Heart left ventricle (tissue), 16 donors: Measurements from ENCODE around the gene C2CD3. TPM values are rescaled to one million over a fixed set of nuclear protein-coding genes. Genes with fewer than 3 reads are reported as not detected.

Source experiments
- ATAC-seq, 4 donors: fragments of 200-7000 bp; cut with Tn5 transposase; one replicate each; pipeline ENCODE4 v1.9.1; 2020 to 2022; ENCODE audit warnings: moderate library complexity in 4 of 4, mild to moderate bottlenecking in 3 of 4, moderate number of reproducible peaks in 1 of 4
- DNase-seq, 5 donors: peaks; one replicate each; pipeline ENCODE4 v3.0.0-alpha.2; 2020
- H3K27ac ChIP-seq, 12 donors: fragments of 200-600 bp; sonication (generic) in 4 of 12; one replicate each; pipeline versions ENCODE4 v1.5.0 to v1.8.0; 2016 to 2022; ENCODE audit warnings: mild to moderate bottlenecking in 2 of 12
- H3K27me3 ChIP-seq, 9 donors: fragments of 200-600 bp; sonication (generic) in 2 of 9; one replicate each; pipeline versions ENCODE4 v1.5.1 to v1.8.0; 2016 to 2022; ENCODE audit warnings: mild to moderate bottlenecking in 3 of 9
- H3K36me3 ChIP-seq, 9 donors: fragments of 200-600 bp; sonication (generic) in 2 of 9; one replicate each; pipeline versions ENCODE4 v1.5.0 to v1.8.0; 2018 to 2022; ENCODE audit warnings: mild to moderate bottlenecking in 2 of 9
- H3K4me1 ChIP-seq, 12 donors: fragments of 200-600 bp; sonication (generic) in 4 of 12; one replicate each; pipeline versions ENCODE4 v1.5.0 to v1.8.0; 2016 to 2022; ENCODE audit warnings: mild to moderate bottlenecking in 3 of 12
- H3K4me3 ChIP-seq, 12 donors: fragments of 200-600 bp; sonication (generic) in 4 of 12; one replicate each; pipeline versions ENCODE4 v1.5.0 to v1.8.0; 2017 to 2022; ENCODE audit warnings: mild to moderate bottlenecking in 9 of 12, moderate library complexity in 4 of 12
- H3K9me3 ChIP-seq, 12 donors: fragments of 200-600 bp; sonication (generic) in 4 of 12; one replicate each; pipeline versions ENCODE4 v1.5.0 to v1.8.0; 2016 to 2022; ENCODE audit warnings: mild to moderate bottlenecking in 1 of 12
- POLR2A ChIP-seq, 2 donors: fragments of 450-650 bp; IDR thresholded peaks; one replicate each; pipeline ENCODE4 v1.6.1; 2017; ENCODE audit warnings: antibody characterized with exemption in 2 of 2, mild to moderate bottlenecking in 2 of 2, moderate library complexity in 2 of 2
- WGBS, 4 donors: extraction: QIAGEN DNeasy Blood & Tissue Kit in 2 of 4; methylation state at CpG; one replicate each; pipeline versions ENCODE4 v1.1.5 to v1.1.7; 2013 to 2018; 5-methylcytosine and 5-hydroxymethylcytosine counted together
- intact Hi-C, 10 donors: fragments of 100-400 bp; cut with DNase I; formaldehyde crosslinking; loops; one replicate each; pipeline versions ENCODE4 v1.11.1 to v1.14.2; 2022
- polyA plus RNA-seq, 2 donors: library from polyadenylated mRNA; stranded (reverse); fragments of 200-250 nt; gene quantifications; one replicate each; pipeline ENCODE4 v1.2.3, GENCODE V29; 2013
- total RNA-seq, 9 donors: library from RNA; depleted of rRNA in 2 of 9; stranded (reverse); fragments of >200 nt in 2 of 9; fragmentation: NEBNext Ultra II Directional in 3 of 9; extraction: Animal tissue kit (Norgen Biotek cat#: 25700) in 3 of 9; gene quantifications; one replicate each; pipeline versions ENCODE4 v1.1.0 to v1.2.4, GENCODE V29; 2016 to 2023
- TF ChIP-seq, protein P1 (sequence below), 12 donors: fragments of 200-600 bp; sonication (generic) in 4 of 12; IDR thresholded peaks; one replicate each; pipeline versions ENCODE4 v1.5.0 to v1.8.0; 2018 to 2022; ENCODE audit warnings: antibody characterized with exemption in 12 of 12, mild to moderate bottlenecking in 5 of 12
- donor health status: ischemic (EF 13 %, LVEDD 7.1; RV severe dilation, severe dysfunction).
- donor health status: healthy with polysubstance abuse.
- donor health status: DM: no; HTN: yes; CAD: no.
- donor health status: DM: no; HTN: no; CAD: no.
- donor health status: ischemic (EF 25% LVEDD 6.9; RV normal size, moderate dysfunction).
- donor health status: ischemic (EF 25% LVEDD 5.7; RV mildly dilated, moderate dysfunction).
- donor health status: healthy.
- donor health status: DM: yes; HTN: yes; CAD: no.
- donor health status: ischemic (EF 35%, LVEDD 5.7; RV mildly dilated, moderate dysfunction).
- donor health status: nonischemic (EF 11% LVEDD 7.7; RV severe dilation, severe dysfunction).
- donor health status: DM: yes; HTN: yes; CAD: no.
- donor health status: PGD.
- donor health status: ischemic (EF 29% LVEDD 5.4; RV normal size, mild dysfunction).
- donor health status: nonischemic (EF 23%, LVEDD 6.1; RV moderate dilation, normal function).

The C2CD3 gene
- total and polyA plus RNA-seq, 11 donors = 6.5 to 18.7 (median 12.5) TPM

GRCh38 chr11:74030723-74031676 lies 139.8 kb downstream of the C2CD3 start:
- Histone ChIP-seq H3K36me3 (peaks cover 0 to 85% (median 56%) of the 10 kb centered on the region in 9 donors), H3K9me3 (no peaks in the 10 kb centered on the region), H3K4me1 (peaks cover 0 to 15% (median 0%) of the 10 kb centered on the region in 12 donors), H3K4me3 (no peak overlapping the region), H3K27me3 (no peaks in the 10 kb centered on the region), H3K27ac (peak overlapping the region in 1 of 12 donors; percentile 53)
- ATAC-seq = no peak
- 80 to 86% (median 83%) methylated on average over 9 of the region's 9 CpGs for WGBS, 4 donors
- TF ChIP-seq, protein P1, sequence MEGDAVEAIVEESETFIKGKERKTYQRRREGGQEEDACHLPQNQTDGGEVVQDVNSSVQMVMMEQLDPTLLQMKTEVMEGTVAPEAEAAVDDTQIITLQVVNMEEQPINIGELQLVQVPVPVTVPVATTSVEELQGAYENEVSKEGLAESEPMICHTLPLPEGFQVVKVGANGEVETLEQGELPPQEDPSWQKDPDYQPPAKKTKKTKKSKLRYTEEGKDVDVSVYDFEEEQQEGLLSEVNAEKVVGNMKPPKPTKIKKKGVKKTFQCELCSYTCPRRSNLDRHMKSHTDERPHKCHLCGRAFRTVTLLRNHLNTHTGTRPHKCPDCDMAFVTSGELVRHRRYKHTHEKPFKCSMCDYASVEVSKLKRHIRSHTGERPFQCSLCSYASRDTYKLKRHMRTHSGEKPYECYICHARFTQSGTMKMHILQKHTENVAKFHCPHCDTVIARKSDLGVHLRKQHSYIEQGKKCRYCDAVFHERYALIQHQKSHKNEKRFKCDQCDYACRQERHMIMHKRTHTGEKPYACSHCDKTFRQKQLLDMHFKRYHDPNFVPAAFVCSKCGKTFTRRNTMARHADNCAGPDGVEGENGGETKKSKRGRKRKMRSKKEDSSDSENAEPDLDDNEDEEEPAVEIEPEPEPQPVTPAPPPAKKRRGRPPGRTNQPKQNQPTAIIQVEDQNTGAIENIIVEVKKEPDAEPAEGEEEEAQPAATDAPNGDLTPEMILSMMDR (IDR thresholded peaks at IDR 0.05) = no peak
- TF ChIP-seq POLR2A (IDR thresholded peaks at IDR 0.05) = no peak
- intact Hi-C loops = no loop called here
- DNase-seq = no peak

GRCh38 chr11:74025467-74026166 lies 145.2 kb downstream of the C2CD3 start:
- no peak overlapping the region for H3K4me3 ChIP-seq
- H3K4me1 ChIP-seq = peaks cover 0 to 63% (median 2%) of the 10 kb centered on the region in 12 donors
- H3K9me3 ChIP-seq = no peaks in the 10 kb centered on the region
- intact Hi-C loops = loop anchor here in 1 of 10 donors (10.0 kb wide), 1 partner anchor 61 kb away; no protein-coding TSS in a partner anchor
- H3K27ac ChIP-seq = peak overlapping the region in 1 of 12 donors; percentile 97
- no peak for ATAC-seq
- H3K36me3 ChIP-seq = peaks cover 0 to 54% (median 7%) of the 10 kb centered on the region in 9 donors
- DNase-seq = no peak
- TF ChIP-seq, protein P1 (IDR thresholded peaks at IDR 0.05) = no peak
- no peak for TF ChIP-seq POLR2A (IDR thresholded peaks at IDR 0.05)
- no peaks in the 10 kb centered on the region for H3K27me3 ChIP-seq
- 87 to 94% (median 92%) methylated on average over 7 of the region's 7 CpGs for WGBS, 4 donors

GRCh38 chr11:74024261-74025029 lies 146.4 kb downstream of the C2CD3 start:
- peak in 1 of 4 donors; percentile 44 for ATAC-seq
- intact Hi-C loops = loop anchor here in 2 of 10 donors (5.0 to 10.0 kb wide), 2 partner anchors 42 to 60 kb away; partner anchors contain the start of gene UCP2 (in 1 of the 2)
- peak overlapping the region in 1 of 12 donors; percentile 97 for H3K27ac ChIP-seq

More at GRCh38 chr11:74024261-74025029, 146.4 kb downstream of the C2CD3 start:
- no peak overlapping the region for H3K4me3 ChIP-seq
- peaks cover 0 to 46% (median 7%) of the 10 kb centered on the region in 9 donors for H3K36me3 ChIP-seq
- no peaks in the 10 kb centered on the region for H3K9me3 ChIP-seq
- H3K27me3 ChIP-seq = no peaks in the 10 kb centered on the region
- H3K4me1 ChIP-seq = peaks cover 0 to 75% (median 7%) of the 10 kb centered on the region in 12 donors
- TF ChIP-seq, protein P1 (IDR thresholded peaks at IDR 0.05) = no peak
- TF ChIP-seq POLR2A (IDR thresholded peaks at IDR 0.05) = no peak
- 65 to 73% (median 70%) methylated on average over 2 of the region's 2 CpGs for WGBS, 4 donors
- peak in 2 of 5 donors; percentile 62 to 65 for DNase-seq
